NCI-H2107 treated with DMSO at 0.1 percent for 48 hours (cell line): Measurements from ENCODE around the gene C19orf25.
"Not testable (repeated sequence)": the region's sequence is repeated elsewhere in the genome, so short reads cannot be mapped to it uniquely, and the experiment has no call there.

Source experiments
- DNase-seq: peaks from one replicate; lab custom pipeline; 2025; ENCODE audit not compliant: unreplicated experiment; lab: John Stamatoyannopoulos, UW

Gene C19orf25

GRCh38 chr19:1512671-1513498 is 33.9 kb upstream of the C19orf25 start, which contains the start of gene ADAMTSL5:
ADAMTSL5 (minus strand) TSS chr19:1513019; CDS start chr19:1510943, 2,076 bp downstream.
- DNase-seq = no peak

GRCh38 chr19:1511318-1512317 is 32.6 kb upstream of the C19orf25 start:
- DNase-seq = no peak

DNA sequence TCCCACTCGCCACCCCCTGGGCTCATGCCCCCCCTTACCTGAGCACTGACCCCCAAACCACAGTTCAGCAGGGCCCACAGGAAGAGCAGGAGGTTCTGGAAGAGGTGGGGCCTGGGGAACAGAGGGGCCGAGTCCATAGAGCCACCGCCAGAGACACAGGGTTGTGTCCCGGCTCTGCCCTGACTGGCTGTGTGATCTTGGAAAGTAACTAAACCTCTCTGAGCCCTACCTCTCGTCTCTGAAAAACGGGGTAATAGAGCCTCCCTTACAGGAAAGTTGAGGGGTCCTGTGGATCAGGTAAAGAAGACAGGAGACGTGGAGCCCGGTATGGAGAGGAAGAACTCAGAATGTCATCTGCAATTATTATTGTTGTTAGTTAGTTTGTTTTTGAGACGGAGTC is 31.8 kb upstream of the C19orf25 start:
- no peak for DNase-seq

DNA sequence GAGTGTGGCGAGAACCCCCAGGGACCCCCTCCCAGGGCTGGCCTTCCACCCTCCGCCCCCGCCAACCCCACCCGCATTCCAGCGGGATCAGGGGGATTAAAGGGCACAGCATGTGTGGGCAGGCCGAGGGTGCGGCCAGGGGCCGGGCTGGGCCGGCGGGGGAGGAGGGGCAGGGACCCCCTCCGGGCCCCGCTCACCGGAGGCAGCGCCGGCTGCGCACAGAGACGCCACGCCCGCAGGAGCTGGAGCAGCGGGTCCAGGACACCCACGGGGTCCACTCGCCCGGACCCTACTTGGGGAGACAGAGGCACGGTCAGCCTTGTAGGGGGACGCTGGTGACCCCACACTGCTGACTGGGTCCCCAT is 31.4 kb upstream of the C19orf25 start:
- DNase-seq = no peak

- DNase-seq = no peak
These were observed 30.8 kb upstream of the C19orf25 start for GRCh38 chr19:1509602-1510441.

- no peak for DNase-seq
These were observed 29.5 kb upstream of the C19orf25 start for GRCh38 chr19:1508507-1508856.

- peak; percentile 16 for DNase-seq
These were observed 28.9 kb upstream of the C19orf25 start for GRCh38 chr19:1507763-1508506.

- no peak for DNase-seq
These were observed 28.2 kb upstream of the C19orf25 start for GRCh38 chr19:1507192-1507660.

DNA sequence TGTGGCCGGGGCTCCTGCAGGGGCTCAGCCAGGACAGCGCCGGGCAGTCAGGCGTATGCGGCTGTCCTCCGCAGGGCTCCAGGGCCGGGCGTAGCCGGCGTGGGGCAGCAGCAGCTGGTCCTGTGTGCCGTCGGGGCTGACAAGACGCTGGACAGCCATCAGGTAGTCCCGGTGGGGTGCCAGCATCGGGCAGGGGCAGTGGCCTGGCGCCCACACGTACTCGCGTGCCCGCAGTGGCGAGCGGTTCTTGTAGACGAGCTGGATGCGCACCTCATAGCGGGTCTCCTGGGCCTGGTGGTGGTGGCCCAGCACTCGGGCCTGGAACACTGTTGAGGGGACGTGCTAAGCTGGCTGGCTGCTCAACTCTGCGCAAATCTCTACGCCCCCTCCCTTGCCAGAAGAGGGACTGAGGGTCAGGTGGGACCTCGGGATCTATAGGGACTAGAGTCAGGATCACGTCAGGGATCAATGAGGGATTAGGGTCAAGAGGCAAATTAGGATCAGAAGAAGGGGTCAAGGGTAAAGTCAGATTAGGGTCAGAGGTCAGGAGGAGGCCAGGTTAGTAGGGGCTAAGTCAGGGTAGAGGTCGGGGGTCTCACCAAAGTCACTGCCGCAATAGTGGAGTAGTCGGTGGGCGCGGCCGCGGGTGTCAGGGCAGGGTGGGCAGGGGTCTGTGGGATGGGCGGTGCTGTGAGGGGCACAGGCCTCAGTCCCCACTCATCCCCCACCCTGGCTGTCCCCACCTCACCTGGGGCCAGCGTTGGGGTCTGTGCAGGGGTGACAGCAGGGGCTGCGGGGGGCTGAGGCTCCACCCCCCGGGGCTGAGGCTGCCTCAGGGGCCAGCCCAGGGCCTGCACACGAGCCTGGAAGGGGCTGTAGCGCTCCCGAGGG is 27.2 kb upstream of the C19orf25 start:
- no peak for DNase-seq

GRCh38 chr19:1505012-1505411 is 26.0 kb upstream of the C19orf25 start:
- DNase-seq = no peak

GRCh38 chr19:1503925-1504773 is 25.1 kb upstream of the C19orf25 start:
- no peak for DNase-seq

GRCh38 chr19:1503089-1503924 is 24.3 kb upstream of the C19orf25 start:
- no peak for DNase-seq

DNA sequence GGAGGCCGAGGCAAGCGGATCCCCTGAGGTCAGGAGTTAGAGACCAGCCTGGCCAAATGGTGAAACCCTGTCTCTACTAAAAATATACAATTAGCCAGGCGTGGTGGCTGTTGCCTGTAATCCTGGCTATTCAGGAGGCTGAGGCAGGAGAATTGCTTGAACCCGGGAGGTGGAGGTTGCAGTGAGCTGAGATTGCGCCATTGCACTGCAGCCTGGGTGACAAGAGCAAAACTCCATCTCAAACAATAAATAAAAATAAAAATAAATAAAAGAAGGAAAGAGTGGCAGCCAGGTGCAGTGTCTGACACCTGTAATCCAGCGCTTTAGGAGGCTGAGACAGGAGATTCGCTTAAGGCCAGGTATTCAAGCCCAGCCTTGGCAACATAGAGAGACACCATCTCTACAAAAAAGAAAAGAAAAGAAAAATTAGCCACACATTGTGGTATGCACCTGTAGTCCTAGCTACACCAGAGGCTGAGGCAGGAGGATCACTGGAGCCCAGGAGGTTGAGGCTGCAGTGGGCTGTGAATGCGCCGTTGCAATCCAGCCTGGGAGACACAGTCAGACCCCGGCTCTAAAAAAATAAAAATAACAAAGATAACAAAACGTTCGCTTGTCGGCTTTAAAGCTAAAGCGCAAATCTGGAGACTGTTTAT is 23.5 kb upstream of the C19orf25 start:
- no peak for DNase-seq

- no peak for DNase-seq
These were observed 22.2 kb upstream of the C19orf25 start for GRCh38 chr19:1501200-1501595.

GRCh38 chr19:1499231-1499630 is 20.2 kb upstream of the C19orf25 start:
- DNase-seq = not testable (repeated sequence)

DNA sequence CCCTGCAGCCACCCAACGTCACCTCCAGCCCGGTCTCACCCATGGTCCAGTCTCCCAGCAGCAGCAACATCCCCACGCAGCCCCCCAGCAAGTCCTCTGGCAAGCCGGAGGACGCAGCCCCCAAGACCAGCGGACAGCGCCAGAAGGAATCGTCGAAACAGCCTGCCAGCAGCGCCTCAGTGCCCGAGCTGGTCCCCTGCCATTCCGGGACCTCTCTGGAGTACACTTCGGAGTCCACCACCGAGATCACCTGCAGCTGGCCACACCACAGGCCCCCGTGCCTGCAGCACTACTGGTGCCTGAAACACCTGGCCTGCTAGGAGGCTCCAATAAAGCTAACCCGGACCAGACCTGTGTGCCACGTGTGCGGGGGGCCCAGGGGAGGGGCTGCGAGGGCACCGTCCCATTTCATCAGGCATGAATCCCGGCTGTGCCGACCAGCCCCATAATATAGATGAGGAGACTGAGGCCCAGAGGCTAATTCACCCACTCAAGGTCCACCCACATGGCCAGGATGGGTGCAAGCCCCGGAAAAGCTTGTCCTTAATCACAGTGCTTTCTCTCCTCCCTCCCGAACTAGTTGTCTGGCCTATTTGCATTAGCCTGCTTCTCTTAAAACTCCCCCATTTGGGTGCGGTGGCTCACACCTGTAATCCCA is 18.7 kb upstream of the C19orf25 start:
- DNase-seq = no peak
